Stomach (tissue), 9 donors: ENCODE measurements around the gene CSTF1. TPM values are rescaled to one million over a fixed set of nuclear protein-coding genes. Genes with fewer than 3 reads are reported as not detected.

Source experiments
- DNase-seq, 2 donors: peaks; one replicate each; pipeline versions ENCODE4 v3.0.0 to v3.0.0-alpha.2; 2013 to 2019
- H3K27ac ChIP-seq, 5 donors: fragments of 200-600 bp in 4 of 5; sonication (generic) in 4 of 5; one replicate each; pipeline ENCODE4 v1.5.1; 2013 to 2019; ENCODE audit warnings: mild to moderate bottlenecking in 1 of 5, moderate library complexity in 1 of 5
- H3K27me3 ChIP-seq, 3 donors: fragments of 200-600 bp; sonication (generic); one replicate each; pipeline ENCODE4 v1.5.1; 2017 to 2019; ENCODE audit warnings: mixed run types in 1 of 3
- H3K36me3 ChIP-seq, 4 donors: fragments of 200-600 bp; sonication (generic); 1 replicate in 3 of 4; 2 replicates in 1 of 4; pipeline ENCODE4 v1.5.1; 2016 to 2019
- H3K4me1 ChIP-seq, 4 donors: fragments of 200-600 bp; sonication (generic); one replicate each; pipeline ENCODE4 v1.5.1; 2016 to 2019
- H3K4me3 ChIP-seq, 4 donors: fragments of 200-600 bp; sonication (generic) in 3 of 4; one replicate each; pipeline ENCODE4 v1.5.1; 2016 to 2019; ENCODE audit warnings: mild to moderate bottlenecking in 1 of 4
- H3K9me3 ChIP-seq, 4 donors: fragments of 200-600 bp; sonication (generic); one replicate each; pipeline ENCODE4 v1.5.1; 2016 to 2019
- EP300 ChIP-seq: sonication (generic); formaldehyde crosslinking; IDR thresholded peaks from one replicate; pipeline ENCODE4 v1.6.1; 2017; ENCODE audit warnings: antibody characterized with exemption
- POLR2A ChIP-seq, 4 donors: fragments of 450-650 bp; IDR thresholded peaks; one replicate each; pipeline ENCODE4 v1.6.1; 2016; ENCODE audit warnings: antibody characterized with exemption in 4 of 4, control low read depth in 2 of 4, mild to moderate bottlenecking in 1 of 4, moderate library complexity in 1 of 4
- POLR2AphosphoS5 ChIP-seq, 3 donors: sonication (generic); formaldehyde crosslinking; IDR thresholded peaks; one replicate each; pipeline ENCODE4 v1.6.1; 2016; ENCODE audit warnings: antibody characterized with exemption in 3 of 3
- WGBS, 5 donors: extraction: QIAGEN DNeasy Blood & Tissue Kit in 3 of 5; methylation state at CpG; one replicate each; pipeline versions ENCODE4 v1.1.5 to v1.1.7; 2013 to 2018; 5-methylcytosine and 5-hydroxymethylcytosine counted together
- intact Hi-C: fragments of 100-400 bp; cut with DNase I; formaldehyde crosslinking; loops from one replicate; pipeline ENCODE4 v1.15.1; 2023; ENCODE audit warnings: low total_unique reads
- polyA plus RNA-seq, 3 donors: library from polyadenylated mRNA; stranded (reverse); fragments of 200-250 nt; gene quantifications; one replicate each; pipeline ENCODE4 v1.2.3, GENCODE V29; 2013
- total RNA-seq, 5 donors: library from RNA; depleted of rRNA; stranded (reverse); fragments of >200 nt; gene quantifications; one replicate each; pipeline versions ENCODE4 v1.1.0 to v1.2.3, GENCODE V29; 2014 to 2016
- TF ChIP-seq, protein P1 (sequence below), 7 experiments: fragments of 450-650 bp in 4 of 7; fragments of 200-600 bp in 3 of 7; sonication (generic) in 3 of 7; IDR thresholded peaks; one replicate each; pipeline ENCODE4 v1.5.1; 2016 to 2019; ENCODE audit warnings: antibody characterized with exemption in 7 of 7, control low read depth in 2 of 7, mild to moderate bottlenecking in 1 of 7
- donor health status: healthy with polysubstance abuse.
- donor health status: Bipolar disorder and iron deficiency.
- donor health status: healthy.

The CSTF1 gene
- total and polyA plus RNA-seq, 8 donors: 7.1 to 86.2 (median 17.1) TPM

- H3K4me1 ChIP-seq: peaks cover 0 to 35% (median 0%) of the 10 kb centered on the region in 4 donors
- H3K36me3 ChIP-seq: no peaks in the 10 kb centered on the region
- WGBS, 5 donors: 84 to 100% (median 94%) methylated on average over 1 of the region's 1 CpG
- H3K4me3 ChIP-seq: no peak overlapping the region
- TF ChIP-seq POLR2A (IDR thresholded peaks at IDR 0.05): no peak
- TF ChIP-seq, protein P1, sequence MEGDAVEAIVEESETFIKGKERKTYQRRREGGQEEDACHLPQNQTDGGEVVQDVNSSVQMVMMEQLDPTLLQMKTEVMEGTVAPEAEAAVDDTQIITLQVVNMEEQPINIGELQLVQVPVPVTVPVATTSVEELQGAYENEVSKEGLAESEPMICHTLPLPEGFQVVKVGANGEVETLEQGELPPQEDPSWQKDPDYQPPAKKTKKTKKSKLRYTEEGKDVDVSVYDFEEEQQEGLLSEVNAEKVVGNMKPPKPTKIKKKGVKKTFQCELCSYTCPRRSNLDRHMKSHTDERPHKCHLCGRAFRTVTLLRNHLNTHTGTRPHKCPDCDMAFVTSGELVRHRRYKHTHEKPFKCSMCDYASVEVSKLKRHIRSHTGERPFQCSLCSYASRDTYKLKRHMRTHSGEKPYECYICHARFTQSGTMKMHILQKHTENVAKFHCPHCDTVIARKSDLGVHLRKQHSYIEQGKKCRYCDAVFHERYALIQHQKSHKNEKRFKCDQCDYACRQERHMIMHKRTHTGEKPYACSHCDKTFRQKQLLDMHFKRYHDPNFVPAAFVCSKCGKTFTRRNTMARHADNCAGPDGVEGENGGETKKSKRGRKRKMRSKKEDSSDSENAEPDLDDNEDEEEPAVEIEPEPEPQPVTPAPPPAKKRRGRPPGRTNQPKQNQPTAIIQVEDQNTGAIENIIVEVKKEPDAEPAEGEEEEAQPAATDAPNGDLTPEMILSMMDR (IDR thresholded peaks at IDR 0.05): no peak
- TF ChIP-seq EP300: no peak
- TF ChIP-seq POLR2AphosphoS5 (IDR thresholded peaks at IDR 0.05): no peak
- H3K27me3 ChIP-seq: no peaks in the 10 kb centered on the region
- H3K9me3 ChIP-seq: no peaks in the 10 kb centered on the region
- no peak for DNase-seq
- no peak overlapping the region for H3K27ac ChIP-seq
- intact Hi-C loops: no loop called here
These were observed 32.5 kb downstream of the CSTF1 start for GRCh38 chr20:56424931-56425330.

GRCh38 chr20:56426026-56426425 lies 33.6 kb downstream of the CSTF1 start:
- H3K36me3 ChIP-seq: no peaks in the 10 kb centered on the region
- intact Hi-C loops: no loop called here
- no peaks in the 10 kb centered on the region for H3K27me3 ChIP-seq
- TF ChIP-seq POLR2AphosphoS5 (IDR thresholded peaks at IDR 0.05) (no peak), POLR2A (IDR thresholded peaks at IDR 0.05) (no peak), EP300 (no peak)
- TF ChIP-seq, protein P1 (IDR thresholded peaks at IDR 0.05): no peak
- 89 to 93% (median 92%) methylated on average over 9 of the region's 9 CpGs for WGBS, 5 donors
- H3K4me3 ChIP-seq: no peak overlapping the region
- no peak for DNase-seq
- no peak overlapping the region for H3K27ac ChIP-seq
- H3K9me3 ChIP-seq: no peaks in the 10 kb centered on the region
- peaks cover 0 to 43% (median 0%) of the 10 kb centered on the region in 4 donors for H3K4me1 ChIP-seq

GRCh38 chr20:56426926-56427325 lies 34.5 kb downstream of the CSTF1 start:
- Histone ChIP-seq H3K27ac (no peak overlapping the region), H3K36me3 (no peaks in the 10 kb centered on the region), H3K9me3 (no peaks in the 10 kb centered on the region), H3K27me3 (no peaks in the 10 kb centered on the region), H3K4me1 (peaks cover 0 to 37% (median 0%) of the 10 kb centered on the region in 4 donors), H3K4me3 (no peak overlapping the region)
- no peak for DNase-seq
- no peak for TF ChIP-seq POLR2A (IDR thresholded peaks at IDR 0.05)
- intact Hi-C loops: no loop called here

DNA sequence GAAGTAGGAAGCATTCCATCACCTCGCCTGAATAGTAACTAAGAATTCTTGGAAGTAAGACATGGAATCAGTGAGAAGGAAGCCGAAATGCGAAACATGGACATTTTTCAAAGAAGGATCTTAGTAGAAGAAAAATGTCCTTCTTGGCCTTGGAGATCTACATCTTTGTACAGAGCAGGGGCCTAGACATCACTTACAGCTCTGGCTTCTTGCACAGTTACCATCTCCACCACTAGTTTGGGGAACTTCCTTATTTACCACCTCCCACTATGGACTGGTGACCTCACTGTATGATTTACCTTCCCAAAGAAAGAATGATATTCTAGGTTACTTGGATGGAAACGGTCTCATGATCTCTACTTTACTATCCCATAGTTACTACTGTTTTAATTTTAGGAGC lies 35.4 kb downstream of the CSTF1 start:
- H3K9me3 ChIP-seq: no peaks in the 10 kb centered on the region
- no peak for DNase-seq
- no peaks in the 10 kb centered on the region for H3K27me3 ChIP-seq
- no peak for TF ChIP-seq POLR2AphosphoS5 (IDR thresholded peaks at IDR 0.05)
- TF ChIP-seq POLR2A (IDR thresholded peaks at IDR 0.05): no peak
- TF ChIP-seq, protein P1 (IDR thresholded peaks at IDR 0.05): no peak
- TF ChIP-seq EP300: no peak
- WGBS, 5 donors: 79 to 88% (median 84%) methylated on average over 4 of the region's 4 CpGs
- H3K4me3 ChIP-seq: no peak overlapping the region
- intact Hi-C loops: no loop called here
- H3K4me1 ChIP-seq: peaks cover 0 to 28% (median 0%) of the 10 kb centered on the region in 4 donors
- no peak overlapping the region for H3K27ac ChIP-seq
- H3K36me3 ChIP-seq: no peaks in the 10 kb centered on the region

- Histone ChIP-seq H3K27me3 (no peaks in the 10 kb centered on the region), H3K36me3 (no peaks in the 10 kb centered on the region), H3K27ac (no peak overlapping the region), H3K9me3 (no peaks in the 10 kb centered on the region), H3K4me3 (no peak overlapping the region), H3K4me1 (peaks cover 0 to 22% (median 2%) of the 10 kb centered on the region in 4 donors)
- 81 to 88% (median 84%) methylated on average over 5 of the region's 5 CpGs for WGBS, 5 donors
- no peak for DNase-seq
- intact Hi-C loops: no loop called here
- TF ChIP-seq POLR2A (IDR thresholded peaks at IDR 0.05): no peak
- TF ChIP-seq EP300: no peak
- TF ChIP-seq, protein P1 (IDR thresholded peaks at IDR 0.05): no peak
- no peak for TF ChIP-seq POLR2AphosphoS5 (IDR thresholded peaks at IDR 0.05)
These were observed 36.0 kb downstream of the CSTF1 start for GRCh38 chr20:56428410-56428809.
